ENCODE results near the gene TPCN2.

DNA sequence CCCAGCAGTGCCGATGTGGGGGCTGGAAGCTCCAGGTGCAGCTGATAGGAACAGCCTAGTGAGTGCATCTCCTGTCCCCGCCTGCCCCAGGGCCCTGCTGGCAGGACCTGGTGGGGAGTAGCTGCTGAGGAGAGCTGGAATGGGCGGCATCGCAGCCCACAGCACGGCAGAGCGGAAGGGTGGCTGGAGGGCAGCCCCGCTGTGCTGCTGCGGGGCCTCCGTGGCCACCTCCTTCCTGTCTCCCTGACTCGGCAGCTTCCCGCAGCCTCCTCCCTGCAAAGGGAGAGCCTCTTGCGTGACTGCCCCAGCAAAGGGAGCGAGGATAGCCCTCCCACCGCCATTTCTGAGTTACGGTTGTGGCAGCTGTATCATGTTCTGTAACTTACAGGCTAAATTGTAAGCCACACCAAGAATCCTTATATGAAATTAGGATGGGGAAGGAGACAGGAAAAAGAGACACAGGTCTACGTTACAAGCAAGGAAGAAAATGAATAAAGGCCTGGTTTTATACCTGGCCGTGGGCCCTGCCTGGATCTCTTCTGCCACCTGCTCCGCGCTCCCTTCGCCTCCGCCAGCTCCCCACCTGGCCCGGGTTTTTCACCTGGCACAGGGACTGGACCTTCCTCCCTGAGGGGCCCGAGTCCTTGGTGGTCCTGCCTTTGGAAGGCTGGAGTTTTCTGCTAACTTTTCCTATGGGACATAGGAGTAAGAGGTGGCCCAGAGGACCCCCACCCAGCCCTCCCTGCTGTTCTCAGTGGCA lies 10.0 kb downstream of the TPCN2 start:
- TF ChIP-seq, protein P1, sequence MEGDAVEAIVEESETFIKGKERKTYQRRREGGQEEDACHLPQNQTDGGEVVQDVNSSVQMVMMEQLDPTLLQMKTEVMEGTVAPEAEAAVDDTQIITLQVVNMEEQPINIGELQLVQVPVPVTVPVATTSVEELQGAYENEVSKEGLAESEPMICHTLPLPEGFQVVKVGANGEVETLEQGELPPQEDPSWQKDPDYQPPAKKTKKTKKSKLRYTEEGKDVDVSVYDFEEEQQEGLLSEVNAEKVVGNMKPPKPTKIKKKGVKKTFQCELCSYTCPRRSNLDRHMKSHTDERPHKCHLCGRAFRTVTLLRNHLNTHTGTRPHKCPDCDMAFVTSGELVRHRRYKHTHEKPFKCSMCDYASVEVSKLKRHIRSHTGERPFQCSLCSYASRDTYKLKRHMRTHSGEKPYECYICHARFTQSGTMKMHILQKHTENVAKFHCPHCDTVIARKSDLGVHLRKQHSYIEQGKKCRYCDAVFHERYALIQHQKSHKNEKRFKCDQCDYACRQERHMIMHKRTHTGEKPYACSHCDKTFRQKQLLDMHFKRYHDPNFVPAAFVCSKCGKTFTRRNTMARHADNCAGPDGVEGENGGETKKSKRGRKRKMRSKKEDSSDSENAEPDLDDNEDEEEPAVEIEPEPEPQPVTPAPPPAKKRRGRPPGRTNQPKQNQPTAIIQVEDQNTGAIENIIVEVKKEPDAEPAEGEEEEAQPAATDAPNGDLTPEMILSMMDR (IDR thresholded peaks at IDR 0.05; ENCODE audit: insufficient read depth, low read depth, low read length) = no peak
- no peak for TF ChIP-seq EZH2 (IDR thresholded peaks at IDR 0.05; ENCODE audit: insufficient read depth, low read length)
